Stomach (tissue), 4 donors: Measurements from ENCODE around the gene SLC38A9.

Experiments used
- EP300 ChIP-seq: sonication (generic); formaldehyde crosslinking; IDR thresholded peaks from one replicate; pipeline ENCODE4 v1.6.1; 2017; ENCODE audit warnings: antibody characterized with exemption
- POLR2AphosphoS5 ChIP-seq, 3 donors: sonication (generic); formaldehyde crosslinking; IDR thresholded peaks; one replicate each; pipeline ENCODE4 v1.6.1; 2016; ENCODE audit warnings: antibody characterized with exemption in 3 of 3

- TF ChIP-seq POLR2AphosphoS5 (IDR thresholded peaks at IDR 0.05) (no peak), EP300 (no peak)
Observed at GRCh38 chr5:55600497-55601203, 111.5 kb downstream of the SLC38A9 start.
